Measurements from ENCODE around the gene NTM.

- no peak for TF ChIP-seq TAF1 (IDR thresholded peaks at IDR 0.05; ENCODE audit: low read depth)
- no peak for TF ChIP-seq POLR2AphosphoS5 (IDR thresholded peaks at IDR 0.05)
- TF ChIP-seq, protein P1, sequence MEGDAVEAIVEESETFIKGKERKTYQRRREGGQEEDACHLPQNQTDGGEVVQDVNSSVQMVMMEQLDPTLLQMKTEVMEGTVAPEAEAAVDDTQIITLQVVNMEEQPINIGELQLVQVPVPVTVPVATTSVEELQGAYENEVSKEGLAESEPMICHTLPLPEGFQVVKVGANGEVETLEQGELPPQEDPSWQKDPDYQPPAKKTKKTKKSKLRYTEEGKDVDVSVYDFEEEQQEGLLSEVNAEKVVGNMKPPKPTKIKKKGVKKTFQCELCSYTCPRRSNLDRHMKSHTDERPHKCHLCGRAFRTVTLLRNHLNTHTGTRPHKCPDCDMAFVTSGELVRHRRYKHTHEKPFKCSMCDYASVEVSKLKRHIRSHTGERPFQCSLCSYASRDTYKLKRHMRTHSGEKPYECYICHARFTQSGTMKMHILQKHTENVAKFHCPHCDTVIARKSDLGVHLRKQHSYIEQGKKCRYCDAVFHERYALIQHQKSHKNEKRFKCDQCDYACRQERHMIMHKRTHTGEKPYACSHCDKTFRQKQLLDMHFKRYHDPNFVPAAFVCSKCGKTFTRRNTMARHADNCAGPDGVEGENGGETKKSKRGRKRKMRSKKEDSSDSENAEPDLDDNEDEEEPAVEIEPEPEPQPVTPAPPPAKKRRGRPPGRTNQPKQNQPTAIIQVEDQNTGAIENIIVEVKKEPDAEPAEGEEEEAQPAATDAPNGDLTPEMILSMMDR (IDR thresholded peaks at IDR 0.05; ENCODE audit: poor library complexity, severe bottlenecking) = no peak
- no peak for TF ChIP-seq EP300 (conservative IDR thresholded peaks at IDR 0.05; ENCODE audit: poor library complexity, severe bottlenecking)
- no peak for TF ChIP-seq RAD21 (conservative IDR thresholded peaks at IDR 0.05)
- no peak for TF ChIP-seq REST (IDR thresholded peaks at IDR 0.05; ENCODE audit: borderline replicate concordance)
- TF ChIP-seq SMC3 (conservative IDR thresholded peaks at IDR 0.05; ENCODE audit: poor library complexity) = no peak
Measured at GRCh38 chr11:132037956-132038355, 667.5 kb downstream of the NTM start.

Data from neural cell (in vitro differentiated cells).